HEK293T (cell line): ENCODE results near the gene RIBC2.

Experiments used
- ARNT ChIP-seq: fragments of 450-650 bp; IDR thresholded peaks from 2 replicates; pipeline ENCODE4 v1.6.1; 2017; ENCODE audit warnings: mild to moderate bottlenecking
- BHLHE40 ChIP-seq: fragments of 450-650 bp; IDR thresholded peaks from 2 replicates; pipeline ENCODE4 v1.6.1; 2016; ENCODE audit warnings: mild to moderate bottlenecking, moderate library complexity, borderline replicate concordance
- ELF4 ChIP-seq: fragments of 450-650 bp; IDR thresholded peaks from 2 replicates; pipeline ENCODE4 v1.6.1; 2017; ENCODE audit warnings: antibody characterized with exemption
- FOXA1 ChIP-seq: fragments of 450-650 bp; IDR thresholded peaks from 2 replicates; pipeline ENCODE4 v1.6.1; 2016; ENCODE audit warnings: mild to moderate bottlenecking
- FOXK2 ChIP-seq: fragments of 450-650 bp; IDR thresholded peaks from 2 replicates; pipeline ENCODE4 v1.6.1; 2016; ENCODE audit warnings: mild to moderate bottlenecking
- FOXM1 ChIP-seq: fragments of 450-650 bp; IDR thresholded peaks from 2 replicates; pipeline ENCODE4 v1.6.1; 2017; ENCODE audit warnings: mild to moderate bottlenecking, borderline replicate concordance
- L3MBTL2 ChIP-seq: fragments of 450-650 bp; conservative IDR thresholded peaks from 2 replicates; pipeline ENCODE4 v1.6.1; 2016; ENCODE audit warnings: mild to moderate bottlenecking
- PKNOX1 ChIP-seq: fragments of 450-650 bp; IDR thresholded peaks from 2 replicates; pipeline ENCODE4 v1.6.1; 2016
- SP1 ChIP-seq: fragments of 450-650 bp; IDR thresholded peaks from 2 replicates; pipeline ENCODE4 v1.6.1; 2017
- TARDBP ChIP-seq: fragments of 450-650 bp; IDR thresholded peaks from 2 replicates; pipeline ENCODE4 v1.6.1; 2016
- ZNF384 ChIP-seq: fragments of 450-650 bp; IDR thresholded peaks from 2 replicates; pipeline ENCODE4 v1.6.1; 2016

- TF ChIP-seq BHLHE40 (no peak), FOXM1 (no peak), PKNOX1 (no peak), L3MBTL2 (no peak), SP1 (no peak), TARDBP (no peak), ZNF384 (no peak), ELF4 (no peak), ARNT (no peak), FOXK2 (no peak), FOXA1 (no peak)
Measured at GRCh38 chr22:45430871-45431270, 17.4 kb downstream of the RIBC2 start.
